Measurements from ENCODE around the gene IDI1. TPM values are rescaled to one million over a fixed set of nuclear protein-coding genes. Genes with fewer than 3 reads are reported as not detected.

The IDI1 gene
- total and polyA plus RNA-seq, 2 of the 13 experiments (the other 11 are each of a cell fraction or from before 2014, with no cell fraction given): 44.4 to 145 TPM

- TF ChIP-seq KIAA2018 (CRISPR knock-in tag; IDR thresholded peaks at IDR 0.05; ENCODE audit: borderline replicate concordance) (no peak), ZNF530 (CRISPR knock-in tag; IDR thresholded peaks at IDR 0.05; ENCODE audit: low read depth) (no peak), RNF2 (conservative IDR thresholded peaks at IDR 0.05; ENCODE audit: low read depth) (no peak), GTF2F1 (IDR thresholded peaks at IDR 0.05; ENCODE audit: low read length) (no peak), NAIF1 (CRISPR knock-in tag; IDR thresholded peaks at IDR 0.05; ENCODE audit: borderline replicate concordance) (no peak)
Observed at GRCh38 chr10:1044964-1045363, 4.0 kb downstream of the IDI1 start (continued).

- intact Hi-C loops (cut with micrococcal nuclease; ENCODE audit: unreplicated experiment) (no loop called here), in situ Hi-C loops (cut with HindIII; ENCODE audit: extremely low pct_ligation_motif_present, low pct_unique_long_range_greater_than_20kb) (no loop called here)
- no peak overlapping the region; the same call in 1 of the 2 replicates for H3K9ac ChIP-seq (ENCODE audit: insufficient read depth, low read depth, low read length)
- peaks cover 33% of the 10 kb centered on the region for H3K4me1 ChIP-seq (ENCODE audit: insufficient read depth, low read length)
- no TSS peak for BruUV-seq (replicated peaks)
- peaks cover 58% of the 10 kb centered on the region for H4K20me1 ChIP-seq (ENCODE audit: insufficient read depth, low read length)
- H3K79me2 ChIP-seq (ENCODE audit: insufficient read depth, low read length): peaks cover 47% of the 10 kb centered on the region
- peaks cover 7 to 30% of the 10 kb centered on the region in 2 experiments for H3K36me3 ChIP-seq (replicated peaks in 1 of 2; ENCODE audit: control insufficient read depth in 1 of 2, insufficient read depth in 2 of 2, low read length in 2 of 2)
- ChIA-PET POLR2A (no interaction called here), CTCF (ENCODE audit: low intra/inter-chr PET ratio, low total read pairs) (no interaction called here)
- no peak overlapping the region for H2AFZ ChIP-seq (ENCODE audit: low read length)
- no peak for FAIRE-seq
- H3K27ac ChIP-seq (ENCODE audit: extremely low read length, insufficient read depth, low read length): no peak overlapping the region
- ATAC-seq: no peak
- H3K9me3 ChIP-seq (ENCODE audit: low read length): no peaks in the 10 kb centered on the region
- no peak overlapping the region for H3K4me3 ChIP-seq (replicated peaks in 1 of 3; ENCODE audit: insufficient read depth in 1 of 3, low read depth in 2 of 3, low read length in 3 of 3)
- 79% methylated on average over 4 of the region's 4 CpGs for WGBS (ENCODE audit: low lambda C conversion rate)
- no peak for DNase-seq (ENCODE audit: low spot score)
- H3K27me3 ChIP-seq (ENCODE audit: control insufficient read depth in 1 of 2, insufficient read depth in 2 of 2, low read length in 2 of 2): no peaks in the 10 kb centered on the region; a peak in 1 of 5 replicates
- peak overlapping the region; percentile 73 for H3K4me2 ChIP-seq (ENCODE audit: low read depth, low read length)
- TF ChIP-seq ELK4 (CRISPR knock-in tag; IDR thresholded peaks at IDR 0.05; ENCODE audit: borderline replicate concordance): no peak
- no peak for TF ChIP-seq REPIN1 (CRISPR knock-in tag; IDR thresholded peaks at IDR 0.05; ENCODE audit: borderline replicate concordance, low read depth)
- TF ChIP-seq E2F2 (CRISPR knock-in tag; IDR thresholded peaks at IDR 0.05; ENCODE audit: borderline replicate concordance): no peak
- TF ChIP-seq POLR2A (IDR thresholded peaks at IDR 0.05; ENCODE audit: insufficient read depth in 1 of 2, low read depth in 2 of 2, low read length in 2 of 2): peak in 1 of 2 experiments; percentile 18; a peak in 1 of 4 replicates
Observed at GRCh38 chr10:1044146-1044545, 4.8 kb downstream of the IDI1 start.
